Measurements from ENCODE around the gene CACNA2D1. TPM values are rescaled to one million over a fixed set of nuclear protein-coding genes. Genes with fewer than 3 reads are reported as not detected.

The CACNA2D1 gene
- total RNA-seq, 1 experiment from 2014 or later, result 36.2 TPM

DNA sequence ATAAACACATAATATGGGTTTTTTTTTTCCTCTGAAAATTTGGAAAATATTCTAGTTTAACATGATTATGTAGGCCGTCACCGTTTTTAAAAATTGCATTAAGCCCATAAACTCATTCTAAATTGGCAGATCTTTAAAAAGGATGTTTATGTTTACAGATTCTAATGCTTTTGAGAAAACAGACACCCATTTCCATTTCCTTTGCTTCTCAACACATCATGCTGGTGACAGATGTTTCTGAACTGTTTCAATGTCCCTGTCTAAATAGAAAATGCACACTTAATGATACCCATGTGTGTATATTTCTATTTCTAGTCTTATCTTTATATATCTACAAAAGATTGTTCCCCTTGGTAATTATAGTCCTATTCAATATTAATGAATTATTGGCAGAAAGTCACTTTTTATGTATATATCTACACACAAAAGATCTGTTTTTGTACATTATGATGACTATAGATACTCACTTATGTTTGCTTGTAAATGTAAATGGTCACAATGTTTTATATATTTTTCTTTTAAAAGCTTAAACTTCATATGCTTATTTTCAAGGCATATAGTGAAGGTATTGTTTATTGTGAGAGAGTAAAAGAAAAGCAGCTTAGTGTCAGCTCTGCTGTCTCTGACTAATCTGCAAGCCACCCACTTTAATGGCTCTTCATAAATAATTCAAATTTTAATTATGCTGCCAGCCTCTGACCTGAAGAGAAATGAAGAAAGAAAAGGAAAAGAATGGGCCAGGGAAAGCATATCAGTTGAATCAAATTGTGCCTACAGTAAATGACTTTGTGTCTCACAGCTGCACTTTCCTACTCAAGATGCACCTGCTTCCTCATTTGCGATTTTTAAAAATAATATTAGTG, 179.4 kb downstream of the CACNA2D1 start:
- no peak overlapping the region for H4K5ac ChIP-seq (ENCODE audit: insufficient read length, low read depth, low read length)
- H3T11ph ChIP-seq (ENCODE audit: low read length), result no peak overlapping the region
- H2BK12ac ChIP-seq (ENCODE audit: insufficient read length, low read depth, low read length), result no peak overlapping the region
- no peaks in the 10 kb centered on the region for H3K79me1 ChIP-seq (ENCODE audit: insufficient read depth, low read depth, low read length, poor library complexity, severe bottlenecking)
- no peak overlapping the region for H2AFZ ChIP-seq (ENCODE audit: low read length)
- DNase-seq, result no peak
- Mint-ChIP-seq H3K27me3 (ENCODE audit: low read depth) (no peaks in the 10 kb centered on the region), H3K9me3 (no peaks in the 10 kb centered on the region), H3K4me1 (peaks cover 9 to 12% of the 10 kb centered on the region in 2 experiments; a peak in 3 of 4 replicates), H3K36me3 (ENCODE audit: insufficient read depth in 1 of 3, low read depth in 3 of 3) (no peaks in the 10 kb centered on the region; a peak in 3 of 7 replicates), H3K4me3 (no peak overlapping the region), H3K27ac (no peak overlapping the region)
- no peaks in the 10 kb centered on the region for H3K4me1 ChIP-seq (ENCODE audit: insufficient read depth, low read length)
- H4K20me1 ChIP-seq (ENCODE audit: control insufficient read depth, insufficient read depth, insufficient read length), result no peaks in the 10 kb centered on the region
- no peak overlapping the region for H2AK5ac ChIP-seq (ENCODE audit: insufficient read length, low read length)
- no peaks in the 10 kb centered on the region for H3K9me3 ChIP-seq (ENCODE audit: control insufficient read depth, low read depth, low read length)
- no peak overlapping the region for H2BK15ac ChIP-seq (ENCODE audit: low read depth, low read length)
- no peak overlapping the region for H3K23ac ChIP-seq (ENCODE audit: insufficient read length, low read depth, low read length)
- H2BK5ac ChIP-seq (ENCODE audit: insufficient read length, low read length), result no peak overlapping the region
- no peak overlapping the region for H3K14ac ChIP-seq (ENCODE audit: insufficient read depth, low read length)
- H3K4ac ChIP-seq (ENCODE audit: low read depth, low read length), result no peak overlapping the region
- H3K27ac ChIP-seq (ENCODE audit: insufficient read length, low read depth, low read length), result no peak overlapping the region
- H3K27me3 ChIP-seq (ENCODE audit: insufficient read depth, low read length), result no peaks in the 10 kb centered on the region
- no peaks in the 10 kb centered on the region for H3K79me2 ChIP-seq (ENCODE audit: insufficient read depth, low read length)
- no peak overlapping the region for H4K8ac ChIP-seq (replicated peaks; ENCODE audit: insufficient read length, low read depth, low read length)
- TF ChIP-seq, protein P1, sequence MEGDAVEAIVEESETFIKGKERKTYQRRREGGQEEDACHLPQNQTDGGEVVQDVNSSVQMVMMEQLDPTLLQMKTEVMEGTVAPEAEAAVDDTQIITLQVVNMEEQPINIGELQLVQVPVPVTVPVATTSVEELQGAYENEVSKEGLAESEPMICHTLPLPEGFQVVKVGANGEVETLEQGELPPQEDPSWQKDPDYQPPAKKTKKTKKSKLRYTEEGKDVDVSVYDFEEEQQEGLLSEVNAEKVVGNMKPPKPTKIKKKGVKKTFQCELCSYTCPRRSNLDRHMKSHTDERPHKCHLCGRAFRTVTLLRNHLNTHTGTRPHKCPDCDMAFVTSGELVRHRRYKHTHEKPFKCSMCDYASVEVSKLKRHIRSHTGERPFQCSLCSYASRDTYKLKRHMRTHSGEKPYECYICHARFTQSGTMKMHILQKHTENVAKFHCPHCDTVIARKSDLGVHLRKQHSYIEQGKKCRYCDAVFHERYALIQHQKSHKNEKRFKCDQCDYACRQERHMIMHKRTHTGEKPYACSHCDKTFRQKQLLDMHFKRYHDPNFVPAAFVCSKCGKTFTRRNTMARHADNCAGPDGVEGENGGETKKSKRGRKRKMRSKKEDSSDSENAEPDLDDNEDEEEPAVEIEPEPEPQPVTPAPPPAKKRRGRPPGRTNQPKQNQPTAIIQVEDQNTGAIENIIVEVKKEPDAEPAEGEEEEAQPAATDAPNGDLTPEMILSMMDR (conservative IDR thresholded peaks at IDR 0.05), result no peak
- no peak overlapping the region for H3K18ac ChIP-seq (ENCODE audit: insufficient read length, low read depth, low read length)
- no CpG with 5 or more reads among the region's 3 CpGs for WGBS (ENCODE audit: extremely low coverage, insufficient read length, low lambda C conversion rate)
- no peak overlapping the region for H3K9ac ChIP-seq (ENCODE audit: extremely low read depth, insufficient read length, low read length)
- H2BK20ac ChIP-seq (ENCODE audit: low read depth, low read length, poor library complexity, severe bottlenecking), result no peak overlapping the region
- H2BK120ac ChIP-seq (ENCODE audit: low read depth, low read length, poor library complexity, severe bottlenecking), result no peak overlapping the region
- no peak overlapping the region for H3K56ac ChIP-seq (ENCODE audit: insufficient read length, low read depth, low read length)
- H3K4me2 ChIP-seq (ENCODE audit: insufficient read depth, insufficient read length, low read length), result no peak overlapping the region
- H4K91ac ChIP-seq (ENCODE audit: insufficient read length, low read depth, low read length), result no peak overlapping the region
- H3K23me2 ChIP-seq (ENCODE audit: insufficient read length, low read depth, low read length, poor library complexity, severe bottlenecking), result no peaks in the 10 kb centered on the region
